ENCODE data around the gene RAB22A. TPM values are rescaled to one million over a fixed set of nuclear protein-coding genes. Genes with fewer than 3 reads are reported as not detected.

RAB22A gene
- total and polyA plus RNA-seq, 2 donors from 2014 or later = 7.0 to 20.7 TPM

GRCh38 chr20:58268936-58269619 lies 40.4 kb upstream of the RAB22A start:
- FAIRE-seq = no peak
- H3K27me3 ChIP-seq (ENCODE audit: control insufficient read depth, insufficient read depth, low read length) = no peaks in the 10 kb centered on the region
- H3K4me1 ChIP-seq (ENCODE audit: control insufficient read depth in 2 of 3, insufficient read depth in 2 of 3, low read depth in 1 of 3, low read length in 3 of 3) = peaks cover 0 to 2% (median 0%) of the 10 kb centered on the region in 3 donors
- no peak for TF ChIP-seq CTCF (IDR thresholded peaks at IDR 0.05; ENCODE audit: borderline replicate concordance, extremely low read depth, insufficient read depth)
- H3K4me3 ChIP-seq (ENCODE audit: low read length in 3 of 3) = no peak overlapping the region
- intact Hi-C loops (cut with DNase I) = no loop called here
- H3K9me3 ChIP-seq (ENCODE audit: control insufficient read depth in 2 of 3, insufficient read depth in 1 of 3, low read length in 3 of 3) = no peaks in the 10 kb centered on the region
- no peak for DNase-seq
- H3K27ac ChIP-seq (ENCODE audit: low read depth in 2 of 2, low read length in 2 of 2) = no peak overlapping the region
- H3K36me3 ChIP-seq (ENCODE audit: control insufficient read depth in 2 of 3, insufficient read depth in 3 of 3, low read length in 3 of 3) = peaks cover 0 to 35% (median 6%) of the 10 kb centered on the region in 3 donors
- no peak overlapping the region for H3K9ac ChIP-seq (ENCODE audit: low read length in 3 of 3)

- FAIRE-seq (no peak), DNase-seq (peak in 3 of 5 donors; percentile 23 to 75 (median 51))
- Histone ChIP-seq H3K4me3 (ENCODE audit: low read length in 3 of 3) (no peak overlapping the region), H3K27me3 (ENCODE audit: control insufficient read depth, insufficient read depth, low read length) (no peaks in the 10 kb centered on the region), H3K27ac (ENCODE audit: low read depth in 2 of 2, low read length in 2 of 2) (no peak overlapping the region), H3K4me1 (ENCODE audit: control insufficient read depth in 2 of 3, insufficient read depth in 2 of 3, low read depth in 1 of 3, low read length in 3 of 3) (peaks cover 0 to 4% (median 0%) of the 10 kb centered on the region in 3 donors), H3K9ac (ENCODE audit: low read length in 3 of 3) (no peak overlapping the region), H3K36me3 (ENCODE audit: control insufficient read depth in 2 of 3, insufficient read depth in 3 of 3, low read length in 3 of 3) (peaks cover 0 to 22% (median 3%) of the 10 kb centered on the region in 3 donors), H3K9me3 (ENCODE audit: control insufficient read depth in 2 of 3, insufficient read depth in 1 of 3, low read length in 3 of 3) (no peaks in the 10 kb centered on the region)
- intact Hi-C loops (cut with DNase I) = no loop called here
- no peak for TF ChIP-seq CTCF (IDR thresholded peaks at IDR 0.05; ENCODE audit: borderline replicate concordance, extremely low read depth, insufficient read depth)
Observed at GRCh38 chr20:58271606-58272351, 37.7 kb upstream of the RAB22A start.

GRCh38 chr20:58274384-58274783 lies 35.1 kb upstream of the RAB22A start:
- peaks cover 0 to 3% (median 0%) of the 10 kb centered on the region in 3 donors for H3K4me1 ChIP-seq (ENCODE audit: control insufficient read depth in 2 of 3, insufficient read depth in 2 of 3, low read depth in 1 of 3, low read length in 3 of 3)
- DNase-seq (no peak), FAIRE-seq (no peak)
- peaks cover 0 to 4% (median 0%) of the 10 kb centered on the region in 3 donors for H3K36me3 ChIP-seq (ENCODE audit: control insufficient read depth in 2 of 3, insufficient read depth in 3 of 3, low read length in 3 of 3)
- no peaks in the 10 kb centered on the region for H3K27me3 ChIP-seq (ENCODE audit: control insufficient read depth, insufficient read depth, low read length)
- H3K9ac ChIP-seq (ENCODE audit: low read length in 3 of 3) = no peak overlapping the region
- intact Hi-C loops (cut with DNase I) = no loop called here
- no peak overlapping the region for H3K4me3 ChIP-seq (ENCODE audit: low read length in 3 of 3)
- TF ChIP-seq CTCF (IDR thresholded peaks at IDR 0.05; ENCODE audit: borderline replicate concordance, extremely low read depth, insufficient read depth) = no peak
- H3K27ac ChIP-seq (ENCODE audit: low read depth in 2 of 2, low read length in 2 of 2) = no peak overlapping the region
- no peaks in the 10 kb centered on the region for H3K9me3 ChIP-seq (ENCODE audit: control insufficient read depth in 2 of 3, insufficient read depth in 1 of 3, low read length in 3 of 3)
